HG03039 (cell line): ENCODE data around the gene DPY30.

ENCODE experiments used
- ATAC-seq: cut with Tn5 transposase; IDR thresholded peaks from one replicate; pipeline ENCODE4 v1.9.1; 2021; ENCODE audit warnings: mild to moderate bottlenecking, moderate library complexity; ENCODE audit not compliant: unreplicated experiment

DPY30 gene

GRCh38 chr2:31979018-31979417 lies 60.6 kb downstream of the DPY30 start:
- no peak for ATAC-seq

- no peak for ATAC-seq
Measured at GRCh38 chr2:31978436-31978835, 61.2 kb downstream of the DPY30 start.
